ENCODE measurements around the gene SPTA1. TPM values are rescaled to one million over a fixed set of nuclear protein-coding genes. Genes with fewer than 3 reads are reported as not detected.

SPTA1 gene
- total RNA-seq, 2 experiments from 2014 or later, result 0.44 TPM; not detected in 1

- ChIA-PET CTCF (ENCODE audit: unreplicated experiment) (no interaction called here), POLR2A (interaction anchor here (0.9 kb wide), 1 partner anchor 12 kb away, joined by 4 read pairs; no protein-coding TSS in a partner anchor)
- Histone ChIP-seq H3K4me3 (ENCODE audit: low read depth, low read length, poor library complexity, severe bottlenecking) (no peak overlapping the region), H3K79me2 (ENCODE audit: insufficient read depth, low read depth, low read length) (no peaks in the 10 kb centered on the region), H2AFZ (ENCODE audit: low read length) (no peak overlapping the region), H3K9me2 (ENCODE audit: insufficient read depth, low read length) (no peaks in the 10 kb centered on the region), H3K4me1 (ENCODE audit: insufficient read depth, low read length, poor library complexity, severe bottlenecking) (no peaks in the 10 kb centered on the region), H3K4me2 (ENCODE audit: low read length) (no peak overlapping the region), H4K20me1 (ENCODE audit: insufficient read depth, low read length) (no peaks in the 10 kb centered on the region), H3K9me3 (ENCODE audit: low read length) (no peaks in the 10 kb centered on the region), H3K27ac (ENCODE audit: low read depth, low read length, poor library complexity, severe bottlenecking) (no peak overlapping the region), H3K36me3 (ENCODE audit: insufficient read depth, low read length) (no peaks in the 10 kb centered on the region)
- no TSS peak for BruUV-seq (replicated peaks)
- intact Hi-C loops (cut with micrococcal nuclease; ENCODE audit: unreplicated experiment), result no loop called here
- TF ChIP-seq CTCF (conservative IDR thresholded peaks at IDR 0.05; ENCODE audit: low read length), result no peak
- TF ChIP-seq EZH2phosphoT487 (IDR thresholded peaks at IDR 0.05; ENCODE audit: borderline replicate concordance, low read depth, low read length), result no peak
- DNase-seq (ENCODE audit: low spot score), result no peak
These were observed 72.8 kb downstream of the SPTA1 start for GRCh38 chr1:158613764-158614163.

- Histone ChIP-seq H3K27ac (ENCODE audit: low read depth, low read length, poor library complexity, severe bottlenecking) (no peak overlapping the region), H3K4me1 (ENCODE audit: insufficient read depth, low read length, poor library complexity, severe bottlenecking) (no peaks in the 10 kb centered on the region), H3K79me2 (ENCODE audit: insufficient read depth, low read depth, low read length) (no peaks in the 10 kb centered on the region), H2AFZ (ENCODE audit: low read length) (no peak overlapping the region), H3K9me3 (ENCODE audit: low read length) (no peaks in the 10 kb centered on the region), H3K9me2 (ENCODE audit: insufficient read depth, low read length) (no peaks in the 10 kb centered on the region), H3K4me3 (ENCODE audit: low read depth, low read length, poor library complexity, severe bottlenecking) (no peak overlapping the region), H4K20me1 (ENCODE audit: insufficient read depth, low read length) (no peaks in the 10 kb centered on the region), H3K36me3 (ENCODE audit: insufficient read depth, low read length) (no peaks in the 10 kb centered on the region), H3K4me2 (ENCODE audit: low read length) (no peak overlapping the region)
- no TSS peak for BruUV-seq (replicated peaks)
- intact Hi-C loops (cut with micrococcal nuclease; ENCODE audit: unreplicated experiment), result no loop called here
- ChIA-PET POLR2A (no interaction called here), CTCF (ENCODE audit: unreplicated experiment) (no interaction called here)
- DNase-seq (ENCODE audit: low spot score), result no peak
- TF ChIP-seq CTCF (conservative IDR thresholded peaks at IDR 0.05; ENCODE audit: low read length) (no peak), EZH2phosphoT487 (IDR thresholded peaks at IDR 0.05; ENCODE audit: borderline replicate concordance, low read depth, low read length) (no peak)
These were observed 74.6 kb downstream of the SPTA1 start for GRCh38 chr1:158611916-158612315.

- TF ChIP-seq CTCF (conservative IDR thresholded peaks at IDR 0.05; ENCODE audit: low read length) (no peak), EZH2phosphoT487 (IDR thresholded peaks at IDR 0.05; ENCODE audit: borderline replicate concordance, low read depth, low read length) (no peak)
- no peak overlapping the region for H3K27ac ChIP-seq (ENCODE audit: low read depth, low read length, poor library complexity, severe bottlenecking)
- CTCF ChIA-PET (ENCODE audit: unreplicated experiment), result no interaction called here
- POLR2A ChIA-PET, result no interaction called here
- H2AFZ ChIP-seq (ENCODE audit: low read length), result no peak overlapping the region
- intact Hi-C loops (cut with micrococcal nuclease; ENCODE audit: unreplicated experiment), result loop anchor here (10.0 kb wide), 1 partner anchor 72 kb away; no protein-coding TSS in a partner anchor
- no peaks in the 10 kb centered on the region for H3K4me1 ChIP-seq (ENCODE audit: insufficient read depth, low read length, poor library complexity, severe bottlenecking)
- H3K9me2 ChIP-seq (ENCODE audit: insufficient read depth, low read length), result no peaks in the 10 kb centered on the region
- no peak overlapping the region for H3K4me3 ChIP-seq (ENCODE audit: low read depth, low read length, poor library complexity, severe bottlenecking)
- BruUV-seq (replicated peaks), result no TSS peak
- H3K79me2 ChIP-seq (ENCODE audit: insufficient read depth, low read depth, low read length), result no peaks in the 10 kb centered on the region
- H3K36me3 ChIP-seq (ENCODE audit: insufficient read depth, low read length), result no peaks in the 10 kb centered on the region
- H3K4me2 ChIP-seq (ENCODE audit: low read length), result no peak overlapping the region
- no peak for DNase-seq (ENCODE audit: low spot score)
- no peaks in the 10 kb centered on the region for H3K9me3 ChIP-seq (ENCODE audit: low read length)
- H4K20me1 ChIP-seq (ENCODE audit: insufficient read depth, low read length), result no peaks in the 10 kb centered on the region
These were observed 79.2 kb downstream of the SPTA1 start for GRCh38 chr1:158607296-158607695.

Data from OCI-LY7 (cell line).